A549 (cell line): ENCODE results near the gene SLC9A9. TPM values are rescaled to one million over a fixed set of nuclear protein-coding genes. Genes with fewer than 3 reads are reported as not detected.

Experiments used
- ATAC-seq, 2 experiments: fragments of 200-7000 bp in 1 of 2; fragments of >200 bp in 1 of 2; cut with Nextera tagmentation in 1 of 2; cut with Tn5 transposase in 1 of 2; 3 replicates each; pipeline versions ENCODE4 v1.8.0 to v1.9.1; 2018 to 2020; ENCODE audit warnings: mild to moderate bottlenecking in 1 of 2, moderate library complexity in 1 of 2
- CTCF ChIA-PET: fragments of 300-600 bp; sonication (Branson Sonifier 250); formaldehyde crosslinking; extraction: SDS; loops from one replicate; lab custom pipeline; 2021; ENCODE audit warnings: antibody characterized with exemption, inconsistent platforms; lab: Yijun Ruan, JAX
- POLR2A ChIA-PET: fragments of 350-600 bp; formaldehyde crosslinking; extraction: SDS; loops from one replicate; lab custom pipeline; 2021; ENCODE audit warnings: antibody characterized with exemption, inconsistent platforms; lab: Yijun Ruan, JAX
- DNase-seq, 2 experiments: peaks; one replicate each; pipeline versions ENCODE4 v3.0.0 to v3.0.0-alpha.2; 2011 to 2016; ENCODE audit warnings: low read depth in 1 of 2, low spot score in 1 of 2
- FAIRE-seq: peaks from 2 replicates; lab custom pipeline; 2011; peaks lifted over from hg19 to GRCh38; lab: Jason Lieb, UNC
- H3K27ac ChIP-seq, 2 experiments: fragments of >200 bp; sonication (Bioruptor Twin); formaldehyde crosslinking; 3 replicates each; pipeline ENCODE4 v1.5.1; 2016 to 2017
- H3K4me1 ChIP-seq: fragments of >200 bp; sonication (Bioruptor Twin); formaldehyde crosslinking; 3 replicates; pipeline ENCODE4 v1.6.1; 2016
- H3K4me2 ChIP-seq: fragments of >200 bp; sonication (Bioruptor Twin); formaldehyde crosslinking; 3 replicates; pipeline ENCODE4 v1.6.1; 2016
- H3K4me3 ChIP-seq: fragments of >200 bp; sonication (Bioruptor Twin); formaldehyde crosslinking; 3 replicates; pipeline ENCODE4 v1.5.1; 2016
- H3K9me3 ChIP-seq: fragments of >200 bp; sonication (Bioruptor Twin); formaldehyde crosslinking; 3 replicates; pipeline ENCODE4 v1.6.1; 2016
- CBX2 ChIP-seq: fragments of 200-600 bp; sonication (generic); IDR thresholded peaks from 2 replicates; pipeline ENCODE4 v1.6.1; 2016; ENCODE audit warnings: low read depth, mild to moderate bottlenecking, borderline replicate concordance
- CBX8 ChIP-seq: fragments of 200-600 bp; sonication (generic); IDR thresholded peaks from 2 replicates; pipeline ENCODE4 v1.6.1; 2016
- CEBPB ChIP-seq, 2 experiments: fragments of >200 bp in 1 of 2; sonication (Bioruptor Twin) in 1 of 2; formaldehyde crosslinking in 1 of 2; IDR thresholded peaks; 2 replicates each; pipeline ENCODE4 v1.6.1; 2012 to 2016
- CHD2 ChIP-seq: fragments of 150-350 bp; IDR thresholded peaks from 2 replicates; pipeline ENCODE4 v1.6.1; 2014; ENCODE audit warnings: low read length; ENCODE audit not compliant: partially characterized antibody
- CHD4 ChIP-seq: fragments of 200-600 bp; sonication (generic); IDR thresholded peaks from 2 replicates; pipeline ENCODE4 v1.6.1; 2016; ENCODE audit warnings: antibody characterized with exemption, mild to moderate bottlenecking, borderline replicate concordance
- E2F6 ChIP-seq: IDR thresholded peaks from 2 replicates; pipeline ENCODE4 v1.6.1; 2012; ENCODE audit warnings: low read depth, borderline replicate concordance
- EHMT2 ChIP-seq: fragments of 200-600 bp; sonication (generic); IDR thresholded peaks from 2 replicates; pipeline ENCODE4 v1.6.1; 2016; ENCODE audit warnings: antibody characterized with exemption, low read depth, mild to moderate bottlenecking, moderate library complexity
- EP300 ChIP-seq, 2 experiments: fragments of >200 bp; sonication (Bioruptor Twin); formaldehyde crosslinking; IDR thresholded peaks; 2 replicates in 1 of 2; 3 replicates in 1 of 2; pipeline ENCODE4 v1.6.1; 2016 to 2017
- FOSB ChIP-seq: fragments of 250-450 bp; sonication (Bioruptor Pico); IDR thresholded peaks from 2 replicates; pipeline ENCODE4 v1.5.0; 2020; ENCODE audit warnings: mild to moderate bottlenecking, moderate library complexity
- FOSL2 ChIP-seq, 2 experiments: fragments of 450-650 bp in 1 of 2; fragments of >200 bp in 1 of 2; sonication (Bioruptor Twin) in 1 of 2; formaldehyde crosslinking; IDR thresholded peaks; 2 replicates each; pipeline versions ENCODE4 v1.5.0 to v1.6.1; 2016 to 2020; ENCODE audit warnings: mild to moderate bottlenecking in 1 of 2, moderate library complexity in 1 of 2
- FOXS1 ChIP-seq: fragments of 250-450 bp; sonication (Bioruptor Pico); IDR thresholded peaks from 2 replicates; pipeline ENCODE4 v1.5.0; 2020; ENCODE audit warnings: mild to moderate bottlenecking, moderate library complexity
- HOXA7 ChIP-seq: fragments of 250-450 bp; sonication (Bioruptor Pico); IDR thresholded peaks from 2 replicates; pipeline ENCODE4 v1.5.0; 2020; ENCODE audit warnings: mild to moderate bottlenecking, moderate library complexity
- JUN ChIP-seq, 2 experiments: fragments of >200 bp; sonication (Bioruptor Twin); formaldehyde crosslinking; IDR thresholded peaks; 2 replicates in 1 of 2; 3 replicates in 1 of 2; pipeline ENCODE4 v1.6.1; 2016 to 2017
- KDM1A ChIP-seq: fragments of 200-600 bp; sonication (generic); IDR thresholded peaks from 2 replicates; pipeline ENCODE4 v1.6.1; 2016; ENCODE audit warnings: low read depth, mild to moderate bottlenecking
- KDM5A ChIP-seq: fragments of 200-600 bp; sonication (generic); IDR thresholded peaks from 2 replicates; pipeline ENCODE4 v1.6.1; 2016; ENCODE audit warnings: antibody characterized with exemption, mild to moderate bottlenecking
- MAZ ChIP-seq: fragments of 150-350 bp; IDR thresholded peaks from 2 replicates; pipeline ENCODE4 v1.6.1; 2014; ENCODE audit warnings: antibody characterized with exemption, low read depth, low read length, borderline replicate concordance
- NFE2L2 ChIP-seq: fragments of 150-350 bp; conservative IDR thresholded peaks from 2 replicates; pipeline ENCODE4 v1.6.1; 2014; ENCODE audit warnings: low read length
- NR3C1 ChIP-seq: fragments of >200 bp; sonication (Bioruptor Twin); formaldehyde crosslinking; IDR thresholded peaks from 3 replicates; pipeline ENCODE4 v1.6.1; 2017
- PBX3 ChIP-seq: IDR thresholded peaks from 2 replicates; pipeline ENCODE4 v1.6.1; 2012
- PHF8 ChIP-seq: fragments of 200-600 bp; sonication (generic); IDR thresholded peaks from 2 replicates; pipeline ENCODE4 v1.6.1; 2016; ENCODE audit warnings: low read depth, mild to moderate bottlenecking, antibody characterized with exemption, moderate library complexity, borderline replicate concordance
- POLR2A ChIP-seq: IDR thresholded peaks from 2 replicates; pipeline ENCODE4 v1.6.1; 2012; ENCODE audit warnings: mild to moderate bottlenecking, low read length
- POLR2AphosphoS2 ChIP-seq: conservative IDR thresholded peaks from 2 replicates; pipeline ENCODE4 v1.6.1; 2012; ENCODE audit warnings: low read length, improper control_type of control experiment, inconsistent platforms
- RARB ChIP-seq: fragments of 250-450 bp; sonication (Bioruptor Pico); IDR thresholded peaks from 2 replicates; pipeline ENCODE4 v1.8.0; 2021; ENCODE audit warnings: mild to moderate bottlenecking, moderate library complexity
- RCOR1 ChIP-seq: fragments of 150-350 bp; IDR thresholded peaks from 2 replicates; pipeline ENCODE4 v1.6.1; 2014; ENCODE audit warnings: antibody characterized with exemption, low read length, low read depth
- RFX5 ChIP-seq: fragments of 450-650 bp; IDR thresholded peaks from 2 replicates; pipeline ENCODE4 v1.7.1; 2014; ENCODE audit warnings: antibody characterized with exemption, mild to moderate bottlenecking, moderate library complexity
- RNF2 ChIP-seq: fragments of 200-600 bp; sonication (generic); IDR thresholded peaks from 2 replicates; pipeline ENCODE4 v1.6.1; 2016; ENCODE audit warnings: low read depth, mild to moderate bottlenecking, antibody characterized with exemption, moderate library complexity, borderline replicate concordance
- SMC3 ChIP-seq: fragments of >200 bp; sonication (Bioruptor Twin); formaldehyde crosslinking; IDR thresholded peaks from 3 replicates; pipeline ENCODE4 v1.6.1; 2018; ENCODE audit warnings: inconsistent platforms
- SREBF2 ChIP-seq: fragments of 450-650 bp; IDR thresholded peaks from 2 replicates; pipeline ENCODE4 v1.6.1; 2014; ENCODE audit warnings: mild to moderate bottlenecking, moderate library complexity
- TFCP2L1 ChIP-seq: fragments of 250-450 bp; sonication (Bioruptor Pico); IDR thresholded peaks from 2 replicates; pipeline ENCODE4 v1.5.0; 2021; ENCODE audit warnings: mild to moderate bottlenecking
- USF2 ChIP-seq: fragments of 450-650 bp; IDR thresholded peaks from 2 replicates; pipeline ENCODE4 v1.6.1; 2014; ENCODE audit warnings: antibody characterized with exemption
- ZC3H11A ChIP-seq: fragments of 450-650 bp; IDR thresholded peaks from 2 replicates; pipeline ENCODE4 v1.6.1; 2014; ENCODE audit warnings: antibody characterized with exemption, mild to moderate bottlenecking
- ZNF302 ChIP-seq: fragments of 250-450 bp; sonication (Bioruptor Pico); IDR thresholded peaks from 2 replicates; pipeline ENCODE4 v1.9.0; 2021; ENCODE audit warnings: inconsistent platforms, mild to moderate bottlenecking, moderate library complexity
- ZSCAN20 ChIP-seq: fragments of 250-450 bp; sonication (Bioruptor Pico); IDR thresholded peaks from 2 replicates; pipeline ENCODE4 v1.8.0; 2022; ENCODE audit warnings: mild to moderate bottlenecking, moderate library complexity
- WGBS: methylation state at CpG from one replicate; pipeline ENCODE4 v1.1.6; 2017; ENCODE audit errors: missing lambda C conversion rate; 5-methylcytosine and 5-hydroxymethylcytosine counted together
- polyA plus RNA-seq, 4 experiments: library from polyadenylated mRNA; depleted of rRNA in 3 of 4; stranded (reverse); fragments of >200 nt; fragmentation: RNase III in 1 of 4; extraction: RNeasy Plus Mini Kit Qiagen cat#74134 plus additional on column Dnase treatment in 1 of 4; gene quantifications; 2 replicates in 3 of 4; 3 replicates in 1 of 4; pipeline ENCODE4 v1.2.3, GENCODE V29; 2011 to 2017

The SLC9A9 gene
- polyA plus RNA-seq, 2 of the 4 experiments (the other 2 are of a cell fraction) = 0.10 to 0.32 TPM

GRCh38 chr3:143443851-143444331, 404.4 kb downstream of the SLC9A9 start:
- FAIRE-seq = no peak

GRCh38 chr3:143442814-143443447, 405.3 kb downstream of the SLC9A9 start:
- FAIRE-seq = no peak
- 54% methylated on average over 3 of the region's 3 CpGs for WGBS

More at GRCh38 chr3:143443851-143444331, 404.4 kb downstream of the SLC9A9 start:
- H3K4me2 ChIP-seq = peak overlapping the region; percentile 63
- H3K4me3 ChIP-seq = no peak overlapping the region
- peak overlapping the region; percentile 45 to 73 for H3K27ac ChIP-seq
- H3K9me3 ChIP-seq = no peaks in the 10 kb centered on the region
- 5% methylated on average over 6 of the region's 6 CpGs for WGBS
- ChIA-PET POLR2A (no interaction called here), CTCF (interaction anchor here (0.9 to 1.5 kb wide), 2 partner anchors 10 to 19 kb away, joined by 3 read pairs; no protein-coding TSS in a partner anchor)
- H3K4me1 ChIP-seq = peaks cover 15% of the 10 kb centered on the region
- ATAC-seq (peak; percentile 94 to 96), DNase-seq (peak; percentile 80 to 93)
- TF ChIP-seq RARB (CRISPR knock-in tag) (no peak), RCOR1 (no peak), CHD4 (no peak), NR3C1 (no peak), CBX2 (no peak), EP300 (IDR thresholded peaks at IDR 0.05) (no peak), PBX3 (no peak), NFE2L2 (no peak), SREBF2 (no peak), HOXA7 (CRISPR knock-in tag) (no peak), KDM5A (no peak), KDM1A (no peak), RFX5 (no peak), CEBPB (IDR thresholded peaks at IDR 0.05) (0 out of 4 replicates have a peak, but pooled peaks of 1 of the 2 experiments have one; percentile 16), FOSL2 (IDR thresholded peaks at IDR 0.05) (0 out of 2 replicates have a peak, but pooled peaks have one; percentile 26), FOSL2 (CRISPR knock-in tag; IDR thresholded peaks at IDR 0.05) (peak; percentile 83), ZC3H11A (no peak), MAZ (no peak), FOSB (no peak), USF2 (peak; percentile 50)

GRCh38 chr3:143441516-143442171, 406.6 kb downstream of the SLC9A9 start:
- FAIRE-seq = no peak
- Histone ChIP-seq H3K4me3 (no peak overlapping the region), H3K27ac (no peak overlapping the region), H3K4me1 (peaks cover 15% of the 10 kb centered on the region), H3K9me3 (no peaks in the 10 kb centered on the region), H3K4me2 (no peak overlapping the region)
- DNase-seq = no peak
- ChIA-PET CTCF (no interaction called here), POLR2A (no interaction called here)
- WGBS = 77% methylated on average over 1 of the region's 1 CpG
- ATAC-seq = no peak
- TF ChIP-seq CHD2 = no peak
- no peak for TF ChIP-seq ZSCAN20 (CRISPR knock-in tag)
- TF ChIP-seq FOSB = no peak
- TF ChIP-seq E2F6 = no peak
- no peak for TF ChIP-seq CHD4
- no peak for TF ChIP-seq POLR2AphosphoS2
- TF ChIP-seq PHF8 = no peak
- no peak for TF ChIP-seq USF2
- no peak for TF ChIP-seq SMC3
- no peak for TF ChIP-seq CBX8
- no peak for TF ChIP-seq POLR2A
- TF ChIP-seq EP300 (IDR thresholded peaks at IDR 0.05) = no peak
- no peak for TF ChIP-seq TFCP2L1 (CRISPR knock-in tag)
- TF ChIP-seq FOXS1 (CRISPR knock-in tag) = no peak
- no peak for TF ChIP-seq FOSL2 (IDR thresholded peaks at IDR 0.05)
- TF ChIP-seq FOSL2 (CRISPR knock-in tag; IDR thresholded peaks at IDR 0.05) = no peak
- TF ChIP-seq ZNF302 (CRISPR knock-in tag) = no peak

More at GRCh38 chr3:143442814-143443447, 405.3 kb downstream of the SLC9A9 start:
- ChIA-PET CTCF (interaction anchor here (0.6 kb wide), 1 partner anchor 71 kb away, joined by 3 read pairs; no protein-coding TSS in a partner anchor), POLR2A (no interaction called here)
- DNase-seq = no peak
- Histone ChIP-seq H3K4me2 (no peak overlapping the region; the same call in 2 of the 3 replicates), H3K4me1 (peaks cover 15% of the 10 kb centered on the region), H3K9me3 (no peaks in the 10 kb centered on the region)
- no peak for ATAC-seq
- TF ChIP-seq EHMT2 (no peak), JUN (IDR thresholded peaks at IDR 0.05) (no peak), MAZ (no peak), RNF2 (no peak)
- TF ChIP-seq, all 56 proteins: peak for 0
- H3K27ac ChIP-seq = peak overlapping the region; percentile 3 to 13; a peak in 4 of 6 replicates
- no peak overlapping the region for H3K4me3 ChIP-seq
